GM10266 (cell line): ENCODE measurements around the gene RAB40C.

Experiments used
- DNase-seq: peaks from one replicate; pipeline ENCODE4 v3.0.0; 2012; ENCODE audit errors: extremely low spot score
- TF ChIP-seq, protein P1 (sequence below): IDR thresholded peaks from 2 replicates; pipeline ENCODE4 v1.5.1; 2012; ENCODE audit warnings: mild to moderate bottlenecking, low read depth; ENCODE audit not compliant: control insufficient read depth, insufficient read depth; ENCODE audit errors: missing control alignments

RAB40C gene

DNA sequence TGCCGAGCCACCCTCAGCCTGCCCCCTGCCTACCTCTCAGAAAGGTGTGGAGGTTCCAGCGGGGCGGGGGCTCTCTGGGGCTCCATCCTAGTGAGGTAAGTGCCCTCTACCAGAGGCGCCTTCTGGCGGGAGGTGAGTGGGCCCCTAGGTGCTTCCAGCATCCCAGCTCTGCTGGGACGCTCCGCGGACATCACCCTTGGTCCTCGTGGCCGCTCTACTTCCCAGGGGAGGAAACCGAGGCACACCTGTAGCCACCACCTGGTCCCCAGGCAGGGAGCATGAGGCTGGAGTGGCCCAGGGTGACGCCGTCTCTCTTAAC, 53.1 kb downstream of the RAB40C start:
- no peak for DNase-seq
- TF ChIP-seq, protein P1, sequence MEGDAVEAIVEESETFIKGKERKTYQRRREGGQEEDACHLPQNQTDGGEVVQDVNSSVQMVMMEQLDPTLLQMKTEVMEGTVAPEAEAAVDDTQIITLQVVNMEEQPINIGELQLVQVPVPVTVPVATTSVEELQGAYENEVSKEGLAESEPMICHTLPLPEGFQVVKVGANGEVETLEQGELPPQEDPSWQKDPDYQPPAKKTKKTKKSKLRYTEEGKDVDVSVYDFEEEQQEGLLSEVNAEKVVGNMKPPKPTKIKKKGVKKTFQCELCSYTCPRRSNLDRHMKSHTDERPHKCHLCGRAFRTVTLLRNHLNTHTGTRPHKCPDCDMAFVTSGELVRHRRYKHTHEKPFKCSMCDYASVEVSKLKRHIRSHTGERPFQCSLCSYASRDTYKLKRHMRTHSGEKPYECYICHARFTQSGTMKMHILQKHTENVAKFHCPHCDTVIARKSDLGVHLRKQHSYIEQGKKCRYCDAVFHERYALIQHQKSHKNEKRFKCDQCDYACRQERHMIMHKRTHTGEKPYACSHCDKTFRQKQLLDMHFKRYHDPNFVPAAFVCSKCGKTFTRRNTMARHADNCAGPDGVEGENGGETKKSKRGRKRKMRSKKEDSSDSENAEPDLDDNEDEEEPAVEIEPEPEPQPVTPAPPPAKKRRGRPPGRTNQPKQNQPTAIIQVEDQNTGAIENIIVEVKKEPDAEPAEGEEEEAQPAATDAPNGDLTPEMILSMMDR, result no peak

DNA sequence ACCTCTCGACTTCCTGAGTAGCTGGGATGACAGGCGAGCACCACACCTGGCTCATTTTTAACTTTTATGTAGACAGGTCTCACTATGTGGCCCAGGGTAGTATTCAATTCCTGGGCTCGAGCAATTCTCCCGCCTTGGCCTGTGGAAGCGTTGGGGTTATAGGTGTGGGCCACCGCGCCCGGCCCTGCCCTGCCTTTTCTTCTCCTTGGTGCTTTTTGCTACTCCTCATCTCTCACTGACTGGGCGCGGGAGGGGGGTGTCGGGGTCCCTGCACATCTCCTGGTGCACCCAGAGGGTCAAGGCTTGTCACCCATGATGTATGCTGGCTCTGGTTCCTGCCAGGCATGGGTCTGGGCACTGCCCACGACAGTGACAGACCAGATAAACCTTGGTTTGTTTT, 54.7 kb downstream of the RAB40C start:
- TF ChIP-seq, protein P1, result no peak
- no peak for DNase-seq

DNA sequence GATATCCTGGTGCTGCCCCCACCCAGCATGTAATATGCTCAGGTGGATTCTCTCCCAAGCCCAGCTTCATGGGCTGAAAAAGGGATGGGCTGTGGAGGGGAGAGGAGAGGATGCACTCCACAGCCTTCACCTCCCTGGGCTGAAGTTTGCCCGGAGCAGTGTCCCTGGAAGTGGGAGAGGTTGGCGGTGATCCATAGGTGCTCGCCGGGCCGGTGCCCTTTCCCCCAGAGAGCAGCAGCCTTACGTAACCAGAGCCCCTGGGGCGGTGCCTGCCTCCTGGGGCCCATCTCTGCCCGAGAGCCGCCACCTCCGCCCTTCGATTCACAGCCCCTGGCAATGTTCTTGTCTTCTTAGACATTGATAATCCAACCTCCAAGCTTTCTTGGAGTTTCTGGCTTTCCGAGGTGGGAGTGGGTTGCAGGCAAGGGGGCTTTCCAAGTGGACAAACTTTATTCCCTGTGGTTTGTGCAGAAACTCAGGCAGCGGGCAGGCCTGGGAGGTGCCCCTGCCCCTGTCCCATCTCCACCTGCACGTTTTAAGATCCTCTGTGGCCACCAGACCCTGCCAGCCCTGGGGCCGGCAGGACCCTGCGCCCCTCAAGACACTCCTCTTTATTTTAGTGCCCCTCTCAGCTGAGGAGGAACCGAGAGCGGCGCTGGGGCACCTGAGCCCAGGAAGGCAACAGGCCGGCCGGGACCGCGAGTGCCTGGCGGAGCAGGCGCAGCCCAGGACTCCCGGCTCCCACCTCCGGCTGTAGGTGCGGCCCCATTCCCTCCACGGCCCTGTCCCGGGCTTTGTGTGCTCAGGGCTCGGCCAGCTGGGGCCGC, 56.2 kb downstream of the RAB40C start:
- TF ChIP-seq, protein P1, result no peak
- no peak for DNase-seq

DNA sequence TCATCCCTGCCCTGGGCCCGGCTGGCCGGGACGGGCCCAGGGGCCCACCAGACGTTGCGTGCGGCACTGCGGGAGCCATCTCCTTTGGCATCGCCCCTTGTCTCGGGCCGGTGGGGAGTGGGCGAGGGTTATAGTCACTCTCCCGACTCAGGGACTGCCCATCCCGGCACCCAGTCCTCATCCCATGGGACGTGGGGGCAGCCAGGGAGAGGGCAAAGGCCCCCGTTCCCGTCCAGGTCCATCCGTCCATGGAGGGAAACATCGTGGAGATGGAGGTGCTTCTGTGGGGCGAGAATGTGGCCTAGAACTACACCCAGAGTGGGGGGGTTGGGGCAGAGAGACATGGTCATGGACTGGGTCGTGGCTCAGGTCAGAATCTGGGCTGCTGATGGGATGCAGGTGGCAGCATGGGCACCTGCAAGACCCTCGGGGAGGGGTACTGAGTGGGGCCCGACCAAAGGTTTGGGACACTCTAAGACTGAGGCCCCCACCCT, 56.9 kb downstream of the RAB40C start:
- no peak for DNase-seq
- TF ChIP-seq, protein P1, result no peak

DNA sequence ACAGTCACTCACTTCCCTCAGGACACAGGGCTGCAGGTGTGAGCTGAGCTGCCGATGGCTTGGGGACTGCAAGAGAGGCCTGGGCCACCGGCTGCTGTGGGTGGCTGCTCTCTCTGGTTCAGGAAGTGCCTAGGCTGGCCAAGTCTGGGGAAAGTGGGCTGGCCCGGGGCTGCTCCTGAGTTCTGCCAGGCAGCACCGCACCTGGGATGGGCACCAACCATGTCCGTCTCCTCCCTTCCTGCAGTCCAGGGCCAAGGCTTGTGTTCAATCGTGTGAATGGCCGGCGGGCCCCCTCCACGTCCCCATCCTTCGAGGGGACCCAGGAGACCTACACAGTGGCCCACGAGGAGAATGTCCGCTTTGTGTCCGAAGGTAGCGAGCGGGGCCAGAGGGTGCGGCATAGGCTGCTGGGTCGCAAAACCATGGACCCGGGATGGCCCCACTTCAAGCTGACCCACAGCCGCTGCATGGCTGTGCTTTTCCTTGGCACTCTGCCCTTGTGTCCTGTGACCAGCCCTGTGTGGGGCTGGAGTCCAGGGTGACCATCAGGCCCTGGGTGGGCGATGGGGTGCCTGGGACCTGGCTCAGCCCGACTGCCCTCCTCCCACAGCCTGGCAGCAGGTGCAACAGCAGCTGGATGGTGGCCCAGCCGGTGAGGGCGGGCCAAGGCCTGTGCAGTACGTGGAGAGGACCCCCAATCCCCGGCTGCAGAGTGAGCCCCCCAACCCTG, 57.5 kb downstream of the RAB40C start:
- DNase-seq, result no peak
- TF ChIP-seq, protein P1, result no peak

DNA sequence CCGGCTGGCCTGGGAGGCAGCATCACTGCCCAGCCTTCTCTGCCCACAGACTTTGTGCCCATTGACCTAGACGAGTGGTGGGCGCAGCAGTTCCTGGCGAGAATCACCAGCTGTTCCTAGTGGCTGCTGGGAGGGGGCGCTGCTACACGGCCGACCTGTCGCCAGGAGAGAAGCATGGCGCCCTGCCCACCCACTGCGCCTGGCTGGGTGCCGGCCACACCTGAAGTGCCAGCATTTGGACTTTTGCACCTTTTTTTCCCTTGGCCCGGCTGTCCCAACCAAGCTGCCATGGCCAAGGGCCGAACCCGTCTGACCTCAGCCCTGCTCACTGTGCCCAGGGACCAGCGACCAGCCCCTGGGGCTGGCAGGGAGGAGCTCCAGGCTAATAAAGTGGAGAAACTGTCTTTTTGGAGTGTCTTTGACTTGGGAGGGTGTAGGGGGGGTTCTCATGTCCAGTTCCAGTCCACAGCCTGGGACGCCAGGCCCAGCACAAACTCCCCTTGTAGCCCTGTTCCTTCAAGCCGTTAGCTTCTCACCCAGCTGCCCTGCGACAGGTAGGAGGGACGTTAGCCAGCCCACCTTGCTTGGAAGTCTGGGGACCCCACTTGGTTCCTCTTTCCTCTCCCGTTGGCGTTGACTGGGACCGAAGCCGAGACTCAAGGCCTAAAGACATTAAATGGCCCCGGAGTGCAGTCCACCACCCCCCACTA, 58.4 kb downstream of the RAB40C start:
- DNase-seq, result peak; percentile 70
- TF ChIP-seq, protein P1, result peak; percentile 74
